NK-92 (cell line): ENCODE results near the gene CNTNAP5.

Experiments used
- DNase-seq: peaks from one replicate; lab custom pipeline; 2025; ENCODE audit not compliant: unreplicated experiment; lab: John Stamatoyannopoulos, UW

Gene CNTNAP5

DNA sequence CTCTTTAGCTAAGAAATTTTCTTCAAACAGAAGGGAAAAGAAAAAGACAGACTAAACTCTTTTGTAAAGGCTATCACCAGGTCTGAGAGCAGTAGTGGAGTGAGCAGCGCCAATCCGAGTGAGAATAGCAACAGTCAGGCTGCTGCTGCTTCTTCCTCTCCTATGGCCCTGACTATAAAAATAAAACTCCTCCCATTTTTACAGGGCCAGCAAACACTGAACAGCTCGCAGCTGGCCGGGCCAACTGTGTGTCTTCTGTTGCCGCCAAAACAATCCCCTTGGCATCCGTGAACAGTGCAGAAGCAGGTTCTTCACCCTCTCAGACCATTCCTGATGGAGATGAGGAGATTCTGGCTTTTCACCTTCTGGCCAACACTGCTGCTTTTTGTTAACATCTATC is 124.5 kb downstream of the CNTNAP5 start:
- no peak for DNase-seq

DNA sequence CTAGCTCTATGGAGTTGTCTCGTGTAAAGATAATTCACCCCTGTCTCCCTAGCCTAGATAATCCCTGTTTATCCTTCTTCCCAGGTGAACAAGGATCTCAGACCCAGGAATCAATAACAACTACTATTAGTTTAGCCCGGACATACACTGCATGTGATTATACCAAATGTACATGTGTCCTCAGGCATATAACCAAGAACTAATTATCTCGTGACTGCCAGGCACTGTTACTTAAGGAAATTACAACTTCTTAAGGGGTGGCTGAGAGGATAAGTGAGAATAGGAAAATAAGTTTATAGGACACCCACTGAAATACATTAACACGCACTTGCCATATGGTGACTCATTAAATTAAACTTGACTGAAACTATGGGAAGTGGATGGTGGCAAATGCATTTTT is 126.6 kb downstream of the CNTNAP5 start:
- DNase-seq, result no peak

DNA sequence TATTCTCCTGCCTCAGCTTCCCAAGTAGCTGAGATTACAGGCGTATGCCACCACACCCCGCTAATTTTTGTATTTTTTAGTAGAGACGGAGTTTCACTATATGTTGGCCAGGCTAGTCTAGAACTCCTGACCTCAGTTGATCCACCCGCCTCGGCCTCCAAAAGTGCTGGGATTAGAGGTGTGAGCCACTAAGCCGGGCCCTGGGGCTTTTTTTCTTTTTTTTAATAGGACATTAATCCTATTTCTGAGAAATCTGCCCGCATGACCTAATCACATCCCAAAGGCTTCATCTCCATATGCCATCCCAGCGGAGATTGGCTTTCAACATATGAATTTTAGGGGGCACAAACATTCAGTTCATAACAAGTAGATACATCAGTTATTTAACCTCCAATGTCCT is 128.6 kb downstream of the CNTNAP5 start:
- no peak for DNase-seq

DNA sequence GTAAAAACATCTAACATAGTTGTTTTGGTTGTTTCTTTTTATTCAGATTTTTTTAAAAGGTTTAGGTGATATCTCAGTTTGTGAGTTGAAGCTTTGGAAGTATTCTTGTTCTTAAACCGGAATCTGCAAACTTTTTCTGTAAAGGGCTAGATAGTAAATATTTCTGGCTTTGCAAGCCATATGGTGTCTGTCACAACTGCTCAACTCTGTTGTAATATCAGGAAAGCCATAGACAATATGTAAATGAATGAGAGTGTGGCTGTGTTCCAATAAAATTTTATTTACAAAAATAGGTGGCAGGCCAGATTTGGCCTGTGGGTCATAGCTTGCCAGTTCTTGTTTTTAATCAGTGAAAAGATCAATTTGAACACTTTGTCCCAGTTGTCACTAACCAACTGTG is 134.1 kb downstream of the CNTNAP5 start:
- no peak for DNase-seq

DNA sequence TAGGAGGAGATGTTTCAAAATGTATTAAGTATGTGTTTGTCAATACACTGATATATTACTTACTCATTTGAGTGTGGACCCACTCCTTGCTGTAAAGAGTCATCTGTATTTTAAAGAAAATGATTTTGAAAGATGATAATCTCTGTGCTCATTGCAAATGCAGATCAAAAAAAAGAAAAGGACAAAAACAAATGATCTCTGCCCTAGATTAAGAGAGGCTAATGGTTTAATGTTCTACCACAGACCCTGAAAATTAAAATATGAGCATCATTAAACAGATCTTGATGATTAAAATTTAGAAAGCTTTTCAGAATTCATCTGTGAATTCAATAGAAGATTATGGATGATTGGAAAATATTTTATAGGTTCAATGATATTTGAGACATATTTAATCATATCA is 136.5 kb downstream of the CNTNAP5 start:
- no peak for DNase-seq

DNA sequence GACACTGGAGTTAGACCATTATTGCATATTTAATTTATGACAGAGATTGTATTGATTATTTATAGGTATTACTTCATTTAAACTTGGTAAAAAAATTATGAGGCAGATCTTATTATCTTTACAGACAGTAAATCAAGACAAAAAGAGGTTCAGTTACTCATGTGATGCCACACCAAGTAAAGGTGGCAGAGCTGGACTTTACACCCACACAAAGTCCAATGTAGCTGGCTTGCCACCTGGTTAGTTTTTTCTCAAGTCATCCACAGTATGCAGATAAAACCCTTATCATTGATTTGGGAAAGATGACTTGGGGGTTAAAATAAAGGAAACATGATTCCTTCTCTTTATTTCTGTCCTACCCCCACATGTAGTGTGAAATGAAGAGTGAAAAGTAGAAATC is 137.2 kb downstream of the CNTNAP5 start:
- DNase-seq, result no peak

DNA sequence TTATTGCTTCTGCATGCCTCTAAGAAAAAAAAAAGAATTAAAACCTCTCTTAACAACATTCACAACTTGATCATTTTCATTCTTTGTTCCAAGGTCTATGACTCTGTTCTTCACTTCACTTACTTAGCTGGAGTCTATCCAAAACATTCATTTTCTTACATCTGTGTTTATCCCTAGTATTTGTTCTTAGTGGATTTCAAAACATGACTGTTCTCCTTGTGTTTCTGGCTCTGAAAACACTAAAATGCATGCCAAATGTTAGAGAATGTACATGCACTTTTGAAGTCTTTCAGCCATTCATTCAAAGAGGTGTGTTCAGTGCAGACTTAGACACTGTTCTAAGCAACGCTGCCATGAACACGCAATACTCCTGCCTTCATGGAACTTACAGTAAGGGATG is 138.8 kb downstream of the CNTNAP5 start:
- DNase-seq, result no peak

DNA sequence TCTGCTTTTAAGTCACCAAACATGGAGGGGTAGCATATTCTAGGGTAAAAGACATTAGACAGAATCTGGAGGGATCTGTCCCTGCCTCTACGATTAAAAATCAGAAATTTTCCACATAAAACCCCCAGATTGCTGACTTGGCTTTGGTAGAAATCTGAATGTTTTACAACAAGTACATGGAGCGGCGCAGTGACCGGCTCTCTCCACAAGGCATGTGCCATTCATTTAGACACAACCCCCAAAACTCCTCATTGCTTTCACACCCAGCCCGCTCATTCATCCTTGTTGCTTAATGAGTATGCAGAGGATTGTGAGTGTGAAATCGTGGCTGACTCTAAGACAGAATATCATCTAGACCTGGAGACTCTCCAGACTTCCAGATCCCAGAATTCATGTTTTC is 140.6 kb downstream of the CNTNAP5 start:
- DNase-seq, result no peak

DNA sequence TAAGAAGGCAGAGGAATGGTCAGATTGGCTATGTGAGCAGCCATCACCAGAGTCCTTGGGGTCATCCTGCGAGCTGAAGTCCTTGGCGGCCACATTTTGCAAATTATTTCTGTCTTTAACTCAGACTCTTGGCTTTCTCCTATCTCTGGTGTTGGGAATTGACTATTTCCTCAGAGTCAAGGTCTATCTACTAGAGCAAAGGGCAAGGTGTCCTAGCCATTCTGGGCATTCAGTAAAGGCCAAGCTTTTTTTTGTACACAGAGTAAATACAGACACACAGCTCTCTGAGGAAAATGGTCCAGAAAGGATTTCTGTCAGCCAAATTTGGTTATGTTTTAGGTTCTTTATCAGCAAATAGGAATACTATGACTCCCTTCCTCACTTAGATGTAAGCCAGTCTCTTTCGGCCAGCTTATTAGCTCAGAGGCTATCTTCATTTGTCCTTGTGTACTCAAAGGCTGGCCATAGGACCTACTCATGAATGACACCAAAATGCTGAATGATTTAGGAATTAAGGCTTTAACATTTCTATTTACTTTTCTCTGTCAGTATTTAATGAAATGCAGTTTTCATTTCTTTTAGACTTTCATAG is 146.5 kb downstream of the CNTNAP5 start:
- no peak for DNase-seq

DNA sequence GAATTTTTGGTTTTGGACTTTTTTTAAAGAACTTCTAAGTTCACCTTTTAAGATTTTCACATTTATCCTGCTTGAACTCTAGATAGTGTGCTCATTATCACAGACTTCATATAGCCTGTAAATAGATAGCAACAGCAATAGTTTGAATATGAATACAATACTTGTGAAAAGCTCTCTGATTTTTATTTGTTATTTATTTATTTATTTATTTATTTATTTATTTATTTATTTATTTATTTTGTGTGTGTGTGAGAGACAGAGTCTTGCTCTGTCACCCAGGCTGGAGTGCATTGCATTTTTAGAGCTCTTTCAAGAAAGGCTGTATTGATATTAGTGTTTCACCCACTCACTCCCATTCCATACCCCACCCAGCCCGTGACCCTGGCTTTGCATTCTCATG is 153.6 kb downstream of the CNTNAP5 start:
- no peak for DNase-seq

DNA sequence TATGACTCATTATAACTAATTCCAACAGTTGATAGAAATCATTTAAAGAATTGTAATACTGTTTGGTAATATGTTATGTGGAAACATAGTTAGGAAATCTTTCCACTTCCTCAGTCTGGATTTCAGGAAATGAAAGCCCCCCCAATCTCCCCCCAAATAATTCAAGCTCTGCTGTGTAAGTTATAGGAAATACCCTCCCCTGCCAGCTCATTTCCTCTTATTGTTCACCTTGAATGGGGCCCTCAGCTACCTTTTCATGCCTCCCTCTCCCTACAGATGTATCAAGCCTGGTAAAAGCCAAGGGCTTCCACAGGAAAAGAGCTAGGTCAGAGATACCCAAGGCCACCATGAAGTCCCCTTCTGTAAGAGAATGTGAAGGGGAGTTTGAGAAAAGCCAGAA is 155.5 kb downstream of the CNTNAP5 start:
- DNase-seq, result no peak

DNA sequence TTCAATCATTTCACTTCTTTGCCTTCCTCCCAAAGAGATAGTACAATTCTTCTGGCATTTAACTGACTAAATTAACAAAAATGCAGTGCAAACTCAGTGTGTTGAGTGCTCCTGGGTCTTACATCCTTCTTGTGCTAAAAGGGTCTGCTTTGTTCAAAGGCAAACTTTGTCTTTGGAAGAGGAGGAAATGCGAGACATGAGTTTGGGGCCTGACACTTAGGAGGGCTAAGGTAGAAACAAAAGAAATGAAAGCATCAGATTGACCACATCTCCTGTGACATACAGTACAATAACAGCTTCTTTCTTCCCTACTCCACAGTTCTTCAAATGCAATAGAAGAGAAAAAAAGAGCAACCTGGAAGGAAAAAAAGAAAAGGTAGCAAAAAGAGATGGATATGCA is 161.7 kb downstream of the CNTNAP5 start:
- DNase-seq, result no peak

DNA sequence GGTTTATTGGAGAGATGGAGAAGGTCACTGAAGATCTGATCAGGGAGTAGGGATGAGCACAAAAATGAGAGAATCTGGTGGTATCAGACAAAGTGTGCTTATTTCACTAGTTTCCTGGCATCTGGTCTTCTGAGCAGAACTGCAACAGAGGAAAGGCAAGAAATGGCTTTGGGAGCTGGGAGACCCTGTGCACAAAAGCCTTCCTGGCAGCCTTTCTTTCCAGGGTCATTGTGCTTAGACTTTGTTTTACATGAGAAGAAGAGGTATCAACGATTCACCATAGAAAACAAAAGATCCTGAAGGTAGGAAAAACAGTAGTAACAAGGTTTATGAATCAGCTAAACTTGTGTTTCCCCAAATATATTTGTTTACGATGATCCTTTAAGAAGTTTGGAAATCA is 162.9 kb downstream of the CNTNAP5 start:
- no peak for DNase-seq

DNA sequence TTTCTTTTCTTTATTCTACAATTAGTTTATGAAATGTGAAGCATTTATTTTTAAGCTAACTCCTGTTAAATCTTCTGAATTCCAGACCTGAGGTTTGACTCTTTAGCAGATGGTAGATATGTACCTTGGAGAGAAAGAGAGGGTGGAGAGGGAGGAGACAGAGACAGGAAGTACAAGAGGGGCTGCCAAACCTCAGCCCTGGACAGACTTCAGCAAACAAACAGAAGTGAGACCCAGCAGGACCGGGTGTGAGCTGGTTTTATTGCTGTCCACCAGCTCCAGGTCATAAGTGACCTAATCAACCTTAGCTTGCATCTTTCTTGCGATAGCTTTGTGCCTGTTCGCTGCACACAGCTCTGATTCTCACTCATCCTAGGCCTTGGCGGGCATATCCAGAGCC is 168.6 kb downstream of the CNTNAP5 start:
- no peak for DNase-seq

DNA sequence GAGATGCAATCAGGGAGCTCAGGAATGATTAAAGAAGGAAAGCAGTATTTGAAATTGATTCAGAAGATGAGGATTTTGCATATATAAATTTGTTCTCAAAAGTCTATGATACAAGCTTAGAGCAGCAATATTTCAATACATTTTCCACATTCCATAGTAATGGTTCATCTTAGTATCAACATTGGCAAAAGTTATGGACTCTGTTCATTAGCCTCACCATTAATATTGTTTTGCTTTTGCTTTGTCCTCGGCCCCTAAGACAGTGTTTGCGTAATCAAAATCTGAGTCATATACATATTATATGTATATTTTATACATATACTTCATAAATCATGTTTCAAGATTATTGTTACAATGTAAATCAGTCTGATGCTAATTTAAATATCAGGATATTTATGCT is 176.6 kb downstream of the CNTNAP5 start:
- DNase-seq, result no peak

DNA sequence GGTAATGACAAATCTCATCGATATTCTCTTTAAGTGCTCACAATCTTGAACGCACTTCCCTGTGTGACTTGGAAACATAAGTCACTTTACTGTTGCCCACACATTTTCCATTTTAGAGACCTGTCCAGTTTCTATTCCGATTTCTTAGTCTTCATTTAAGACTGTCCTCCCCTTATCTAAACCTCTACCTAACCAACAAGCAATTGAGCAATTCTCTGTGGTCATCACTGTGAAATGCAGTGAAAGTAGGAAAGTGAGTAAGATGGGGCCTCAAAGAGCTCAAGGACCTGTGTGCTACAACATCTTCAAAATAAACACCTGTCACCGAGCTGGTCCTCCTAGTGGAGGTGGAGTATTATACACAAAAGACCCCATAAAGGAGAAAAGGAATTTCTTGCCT is 184.4 kb downstream of the CNTNAP5 start:
- DNase-seq, result no peak

DNA sequence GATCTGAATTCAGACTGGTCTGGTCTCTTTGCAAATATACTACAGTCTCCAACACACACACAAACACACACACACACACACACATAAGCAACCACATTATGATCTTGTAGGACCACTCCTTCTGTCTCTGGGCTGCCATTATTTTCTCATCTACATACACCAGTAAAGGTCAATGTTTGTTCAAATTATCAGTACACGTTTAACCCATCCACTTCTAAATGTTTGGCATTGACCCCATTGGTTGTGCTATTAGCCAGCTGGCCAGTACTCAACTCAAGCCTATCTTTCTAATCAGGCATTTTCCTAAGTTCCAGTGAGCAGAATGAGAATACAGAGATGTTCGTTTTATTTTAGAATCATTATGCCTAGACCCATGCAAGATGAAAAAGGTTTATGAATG is 186.4 kb downstream of the CNTNAP5 start:
- no peak for DNase-seq

DNA sequence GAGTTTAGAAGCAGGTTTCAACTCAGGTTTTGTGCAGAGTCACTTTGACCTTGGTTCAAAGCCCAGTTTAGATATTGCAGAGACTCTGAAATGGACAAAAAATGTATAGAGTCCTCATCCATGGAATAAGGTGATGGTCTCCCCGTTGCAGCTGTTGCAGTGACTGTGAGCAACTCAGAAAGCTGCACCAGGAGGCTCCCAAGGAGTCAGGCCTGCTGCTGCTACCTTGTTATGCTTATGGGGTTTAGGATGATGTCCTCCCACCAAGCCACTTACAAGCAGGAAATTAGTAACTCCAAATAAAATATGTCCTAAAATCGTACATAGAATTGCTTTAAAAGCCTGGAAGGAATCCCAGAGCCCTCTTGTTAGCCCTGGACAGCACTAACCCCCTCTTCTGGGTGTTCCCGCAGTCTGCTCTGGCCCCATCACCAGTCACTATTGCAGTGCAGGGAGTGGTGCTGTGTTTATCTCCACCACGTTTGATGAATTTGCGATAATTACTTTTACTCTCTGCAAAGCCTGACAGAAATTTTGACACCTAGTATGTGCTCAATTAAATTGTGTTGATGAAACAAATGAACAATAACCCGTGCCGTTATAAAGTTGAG is 189.0 kb downstream of the CNTNAP5 start:
- no peak for DNase-seq

DNA sequence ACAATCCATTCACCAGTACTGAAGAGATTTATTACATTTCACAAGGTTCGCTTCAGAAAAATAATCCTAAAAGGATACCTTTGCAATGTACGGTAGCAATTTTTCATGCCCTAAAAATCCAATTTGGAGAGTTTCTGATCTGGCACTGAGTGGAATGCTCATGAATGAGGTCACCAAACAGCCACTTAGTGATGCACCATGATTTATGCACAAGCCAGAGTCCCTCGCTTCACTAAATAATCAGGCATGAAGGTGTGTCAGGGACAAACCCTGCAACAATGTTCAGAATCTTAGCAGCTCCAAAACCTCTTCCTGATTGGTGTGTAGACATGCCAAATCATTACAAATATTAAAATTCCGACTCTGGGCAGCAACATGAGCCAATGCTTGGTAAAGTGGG is 221.1 kb downstream of the CNTNAP5 start:
- DNase-seq, result no peak

DNA sequence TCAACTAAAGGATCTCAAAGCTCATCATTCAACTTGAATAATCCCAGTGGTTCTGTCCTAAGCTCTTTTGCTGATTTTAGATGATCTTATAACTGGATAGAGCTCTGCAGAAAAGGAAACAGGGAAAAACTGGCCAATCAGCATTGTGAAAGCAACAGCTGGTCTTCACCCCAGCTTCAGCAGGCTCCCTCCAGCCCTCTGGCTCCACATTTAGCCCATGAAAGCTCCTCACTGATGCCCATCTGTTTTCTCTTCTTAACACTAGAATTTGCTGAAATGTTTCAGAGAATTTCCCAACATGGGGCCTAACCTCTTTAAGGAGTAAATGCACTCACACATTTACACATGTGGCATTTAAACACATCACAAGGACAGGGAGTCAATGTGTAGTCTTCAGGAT is 223.3 kb downstream of the CNTNAP5 start:
- no peak for DNase-seq

DNA sequence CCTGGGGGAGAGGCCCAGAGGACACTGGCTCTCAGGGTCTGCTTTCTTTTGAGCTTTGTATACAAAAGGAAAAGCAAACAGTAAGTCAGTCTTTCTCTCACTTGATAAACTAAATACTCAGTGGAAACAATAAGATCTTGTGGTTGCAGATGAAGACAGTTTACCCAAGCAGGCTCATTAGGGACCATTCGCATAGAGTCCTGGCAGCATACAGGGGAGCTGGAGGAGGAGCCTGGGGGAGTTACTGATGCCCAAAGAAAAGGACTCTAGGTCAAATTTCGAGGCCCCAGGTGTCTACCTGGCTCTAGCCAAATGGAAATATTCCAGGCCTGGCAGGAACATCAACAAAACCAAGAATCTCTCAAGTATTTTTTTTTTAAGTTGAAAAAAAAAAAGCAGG is 225.3 kb downstream of the CNTNAP5 start:
- no peak for DNase-seq

DNA sequence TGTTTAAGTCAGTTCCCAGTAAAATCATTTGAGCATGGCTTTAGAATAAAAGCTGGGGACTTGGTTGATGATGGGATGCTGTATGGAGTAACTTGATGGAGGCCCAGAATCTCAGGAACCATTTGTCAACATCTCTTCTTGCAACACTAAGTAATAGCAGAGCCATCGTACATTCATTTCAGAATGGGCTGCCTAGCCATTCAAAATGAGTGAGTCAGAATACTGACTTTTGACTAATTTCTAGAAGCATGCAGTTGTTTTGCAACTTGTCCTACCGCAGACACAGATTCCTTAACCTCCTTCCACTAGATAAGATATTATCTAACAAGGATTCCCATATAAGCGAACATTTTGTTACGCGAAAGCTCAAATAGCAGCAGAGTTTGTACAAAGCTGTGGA is 229.5 kb downstream of the CNTNAP5 start:
- no peak for DNase-seq

DNA sequence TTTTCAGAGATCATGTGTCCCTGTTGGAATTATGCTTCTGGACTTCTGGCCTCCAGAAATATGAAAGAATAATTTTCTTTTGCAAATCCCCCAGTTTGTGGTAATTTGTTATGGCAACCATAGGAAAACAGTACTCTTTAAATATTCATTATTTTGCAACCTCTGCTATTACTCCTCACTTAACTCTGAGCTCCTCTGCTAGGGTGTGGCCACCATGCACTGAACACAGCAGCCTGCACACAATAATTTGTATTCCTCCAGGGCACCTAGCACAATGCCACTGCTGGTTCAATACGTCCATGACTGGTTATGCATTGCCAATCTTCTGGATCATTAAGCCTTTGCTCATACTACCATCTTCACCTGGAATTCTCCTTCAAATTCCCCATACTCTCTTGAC is 232.0 kb downstream of the CNTNAP5 start:
- no peak for DNase-seq
